Stimulated activated CD4-positive, alpha-beta T cell treated with anti-CD3 and anti-CD28 coated beads, Interleukin-4, amount 100 ng/mL, for 4 hours (primary cell): ENCODE data around the gene PPL.
"Not testable (repeated sequence)": the region's sequence is repeated elsewhere in the genome, so short reads cannot be mapped to it uniquely, and the experiment has no call there.

Experiments
- DNase-seq, 2 experiments: peaks; one replicate each; pipeline ENCODE4 v3.0.0-alpha.2; 2020

Gene PPL

DNA sequence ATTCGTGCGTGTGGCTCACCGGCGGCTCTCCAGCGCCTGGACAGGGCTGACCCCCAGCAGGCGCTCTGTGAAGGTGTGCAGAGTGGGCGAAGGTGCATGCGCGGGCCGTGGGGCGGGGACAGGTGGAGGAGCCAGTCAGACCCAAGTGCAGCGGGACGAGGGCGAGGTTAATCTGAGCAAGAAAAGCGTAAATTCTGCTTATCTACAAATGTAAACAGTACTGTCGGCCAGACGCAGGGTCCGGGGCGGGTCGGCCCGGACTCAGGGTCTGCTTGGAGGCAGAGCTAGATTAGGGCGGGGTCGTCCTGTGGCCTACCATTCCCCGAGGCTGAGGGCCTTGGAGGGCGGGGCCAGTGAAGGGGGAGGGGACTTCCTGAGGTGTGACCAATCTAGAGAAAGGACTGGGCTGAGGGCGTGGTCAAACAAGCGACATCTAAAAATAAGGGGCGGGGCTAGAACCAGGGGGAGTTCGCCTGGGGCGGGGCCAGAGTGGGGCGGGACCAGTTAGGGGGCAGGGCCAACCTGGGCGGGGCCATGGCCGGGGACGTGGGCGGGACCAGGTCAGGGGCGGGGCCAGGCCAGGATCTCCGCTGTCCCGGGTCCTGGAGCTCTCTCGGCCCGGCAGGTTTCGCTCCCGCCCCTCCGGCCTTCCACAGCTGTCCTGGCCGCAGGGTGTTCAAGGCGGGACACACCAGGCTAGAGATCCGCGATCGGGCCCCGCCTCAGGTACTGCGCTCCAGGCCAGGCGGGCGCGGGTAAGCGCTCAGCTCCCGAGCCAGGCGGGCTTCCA, 21.0 kb upstream of the PPL start, which contains the start of gene SEC14L5:
SEC14L5 (plus strand) TSS at position 611 of the 790 bp plus-strand sequence. CDS start 994 bp downstream, outside the sequence.
- peak; percentile 81 to 87 for DNase-seq

- DNase-seq, result no peak
Measured at GRCh38 chr16:4957420-4957719, 20.4 kb upstream of the PPL start.

GRCh38 chr16:4954714-4955113, 17.8 kb upstream of the PPL start:
- DNase-seq, result no peak

DNA sequence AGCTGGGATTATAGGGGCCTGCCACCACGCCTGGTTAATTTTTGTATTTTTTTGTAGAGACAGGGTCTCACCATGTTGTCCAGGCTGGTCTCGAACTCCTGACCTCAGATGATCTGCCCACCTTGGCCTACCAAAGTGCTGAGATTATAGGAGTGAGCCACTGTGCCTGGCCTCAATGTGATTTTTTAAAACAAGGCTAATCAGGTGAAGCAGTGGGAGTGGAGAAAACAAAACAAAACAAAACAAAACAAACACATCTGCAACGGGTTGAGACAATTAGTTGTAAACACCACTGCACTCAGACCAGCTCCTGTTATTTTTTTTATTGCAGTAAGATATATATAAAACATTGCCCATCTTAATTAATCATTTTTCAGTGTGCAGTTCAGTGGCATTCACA, 14.6 kb upstream of the PPL start:
- not testable (repeated sequence) for DNase-seq

GRCh38 chr16:4949986-4950385, 13.0 kb upstream of the PPL start:
- DNase-seq, result no peak

DNA sequence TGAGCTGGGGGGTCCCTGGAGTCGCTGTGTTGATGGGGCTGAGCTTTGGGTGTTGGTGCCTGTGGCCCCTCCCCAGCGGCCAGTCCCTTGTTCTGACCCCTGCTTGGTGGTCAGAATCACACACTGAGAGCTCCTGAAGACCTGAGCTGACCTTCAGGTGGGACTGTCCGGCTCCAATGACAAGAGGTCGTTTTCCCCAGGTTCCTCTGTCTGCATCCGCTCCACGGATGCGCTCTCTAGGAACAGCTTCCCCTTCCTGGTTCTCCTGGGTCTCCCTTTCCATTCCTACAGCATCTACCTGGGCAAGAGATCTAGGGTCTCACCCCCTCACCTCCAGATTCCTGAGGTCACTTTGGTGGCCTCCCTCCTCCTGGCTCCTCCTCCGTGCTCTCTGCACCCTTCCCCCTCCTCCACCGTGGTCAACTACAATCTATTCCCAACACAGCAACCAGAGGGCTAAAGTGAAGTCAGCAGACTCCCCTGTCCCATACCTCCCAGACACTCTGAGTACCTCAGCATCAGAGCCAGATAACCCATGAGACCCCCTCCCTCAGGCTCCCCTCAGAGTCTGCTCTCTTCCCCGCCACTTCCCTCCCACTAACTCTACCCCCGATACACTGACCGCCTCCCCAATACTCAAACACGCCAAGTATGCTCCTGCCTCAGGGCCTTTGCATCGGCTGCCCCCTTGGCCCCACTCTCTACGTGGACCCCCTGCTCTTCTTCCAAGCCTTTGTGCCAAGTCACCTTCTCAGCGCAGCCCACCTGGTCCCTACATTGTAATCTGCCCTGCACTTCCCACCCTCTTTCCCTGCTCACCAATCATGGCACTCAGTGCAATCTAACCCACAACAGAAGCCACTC, 12.2 kb upstream of the PPL start:
- no peak for DNase-seq

DNA sequence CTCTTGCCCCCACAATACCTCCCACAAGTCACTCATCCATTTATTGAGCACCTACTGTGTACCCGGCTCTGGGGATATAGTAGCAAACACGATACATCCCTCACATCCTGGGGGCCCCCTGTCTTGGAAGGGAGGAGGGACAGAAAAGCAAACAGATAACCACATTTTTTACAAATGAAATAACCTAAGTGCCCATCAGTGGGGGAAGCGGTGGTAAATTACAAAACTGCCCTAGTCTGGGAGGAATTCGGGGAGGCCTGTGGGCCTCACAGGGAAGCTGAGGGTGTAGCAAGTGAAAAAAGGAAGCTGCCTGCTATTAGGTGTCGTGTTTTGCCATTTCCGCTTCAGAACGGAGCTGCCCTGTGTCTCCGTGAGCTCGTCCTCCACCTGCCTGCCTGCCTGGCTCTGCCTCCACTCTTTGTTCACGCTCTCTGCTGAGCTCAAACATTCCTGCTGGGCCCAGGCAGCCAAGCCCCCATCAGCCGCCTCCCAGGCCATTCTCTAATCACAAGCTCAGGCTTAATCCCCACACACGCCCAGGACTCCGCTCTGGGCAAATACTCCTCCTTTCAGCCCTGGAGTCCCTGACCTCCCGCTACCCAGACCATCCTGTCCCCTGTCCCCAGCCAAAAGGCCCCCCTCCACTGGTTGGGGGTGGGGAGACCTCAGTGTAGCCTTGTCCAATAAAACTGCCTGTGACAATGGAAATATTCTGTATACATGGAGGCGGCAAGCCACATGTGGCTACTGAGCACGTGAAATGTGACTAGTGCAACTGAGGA, 11.0 kb upstream of the PPL start:
- DNase-seq, result no peak

GRCh38 chr16:4946917-4947316, 10.0 kb upstream of the PPL start:
- no peak for DNase-seq

DNA sequence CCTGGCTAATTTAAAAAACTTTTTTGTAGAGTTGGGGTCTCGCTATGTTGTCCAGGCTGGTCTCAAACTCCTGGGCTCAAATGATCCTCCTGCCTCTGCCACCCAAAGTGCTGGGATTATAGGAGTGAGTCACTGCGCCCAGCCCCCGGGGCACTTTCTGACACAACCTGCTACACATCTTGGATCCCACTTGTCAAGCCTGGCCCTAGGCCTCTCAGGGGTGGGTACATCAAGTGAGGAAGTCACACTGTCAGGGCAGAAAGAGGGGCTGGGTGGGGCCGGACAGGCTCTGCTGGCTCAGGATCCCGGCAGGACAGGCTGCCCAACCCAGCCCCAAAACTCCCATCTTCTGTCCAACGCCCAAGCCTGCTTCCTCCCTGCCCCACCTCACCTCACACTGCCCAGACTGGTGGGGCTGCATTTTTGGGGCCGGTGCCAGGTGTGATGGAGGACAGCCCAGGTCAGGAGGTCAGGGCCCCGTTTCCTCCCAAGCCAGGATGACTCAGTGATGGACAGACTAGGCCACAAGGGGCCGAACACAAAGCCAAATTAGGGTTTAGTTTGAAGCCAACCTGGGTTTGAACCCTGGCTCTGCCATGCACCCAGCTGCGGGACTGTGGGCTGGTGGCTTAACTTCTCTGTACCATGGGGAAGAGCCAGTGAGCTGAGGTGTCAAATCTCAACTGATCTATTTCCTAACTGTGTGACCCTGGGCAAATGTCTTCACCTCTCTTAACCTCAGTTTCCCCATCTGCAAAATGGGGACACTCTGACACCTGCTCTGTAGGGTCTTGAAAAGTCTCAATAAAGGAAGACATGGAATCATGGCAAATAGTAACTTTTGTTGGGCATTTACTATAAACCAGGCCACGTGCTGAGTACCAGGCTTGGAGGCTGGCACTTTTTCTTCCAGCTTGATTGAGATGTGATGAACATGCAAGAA, 8.9 kb upstream of the PPL start:
- DNase-seq, result no peak

GRCh38 chr16:4944333-4945281, 7.7 kb upstream of the PPL start:
- no peak for DNase-seq

DNA sequence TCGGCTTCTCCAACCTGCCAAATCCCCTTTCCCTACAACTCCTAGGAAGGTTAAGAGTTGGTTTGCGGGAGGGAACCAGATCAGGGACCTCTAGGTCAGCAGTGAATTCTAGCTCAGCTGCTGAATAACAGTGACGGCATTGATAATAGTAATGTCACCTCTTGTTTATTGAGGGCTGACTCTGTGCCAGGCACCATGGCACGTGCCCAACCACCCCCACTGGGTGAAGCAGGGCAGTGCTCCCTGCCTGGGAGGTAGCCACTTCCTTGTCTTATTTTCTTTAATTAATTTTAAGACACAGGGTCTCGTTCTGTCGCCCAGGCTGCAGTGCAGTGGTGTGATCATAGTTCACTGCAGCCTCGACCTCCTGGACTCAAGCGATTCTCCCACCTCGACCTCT, 5.5 kb upstream of the PPL start:
- no peak for DNase-seq

- no peak for DNase-seq
Measured at GRCh38 chr16:4940719-4941118, 3.8 kb upstream of the PPL start.

- DNase-seq, result no peak
Measured at GRCh38 chr16:4938683-4939030, 1.7 kb upstream of the PPL start.

- no peak for DNase-seq
Measured at GRCh38 chr16:4937782-4938682, 1.1 kb upstream of the PPL start.

- DNase-seq, result no peak
Measured at GRCh38 chr16:4936181-4936990, 562 bp downstream of the PPL start.

- DNase-seq, result no peak
Measured at GRCh38 chr16:4935241-4935855, 1.6 kb downstream of the PPL start.

- DNase-seq, result no peak
Measured at GRCh38 chr16:4934591-4934990, 2.4 kb downstream of the PPL start.

GRCh38 chr16:4933871-4934395, 3.0 kb downstream of the PPL start:
- DNase-seq, result no peak
